Endothelial cell of umbilical vein (primary cell): Measurements from ENCODE around the gene DMD. TPM values are rescaled to one million over a fixed set of nuclear protein-coding genes. Genes with fewer than 3 reads are reported as not detected.

Source experiments
- BruUV-seq: library from RNA; stranded (reverse); fragments of 400-500 nt; replicated peaks from 2 replicates; lab custom pipeline; 2021; lab: Mats Ljungman, UMichigan
- CTCF ChIA-PET: fragments of 300-600, 350-600 bp; sonication (Branson Sonifier 250); formaldehyde crosslinking; loops from one replicate; lab custom pipeline; 2021; ENCODE audit warnings: antibody characterized with exemption, inconsistent platforms; lab: Charles Lee
- POLR2A ChIA-PET: fragments of 300-600, 350-600 bp; sonication (Branson Sonifier 250); formaldehyde crosslinking; loops from one replicate; lab custom pipeline; 2021; ENCODE audit warnings: antibody characterized with exemption, inconsistent platforms; lab: Charles Lee
- DNase-seq: peaks from one replicate; pipeline ENCODE4 v3.0.0-alpha.2; 2011; ENCODE audit warnings: low read depth, low spot score
- FAIRE-seq: peaks from 2 replicates; lab custom pipeline; 2011; peaks lifted over from hg19 to GRCh38; lab: Jason Lieb, UNC
- H2AFZ ChIP-seq: 2 replicates; pipeline ENCODE4 v1.6.0; 2012; ENCODE audit warnings: low read depth, low read length, control low read depth, inconsistent platforms
- H3K27ac ChIP-seq: 2 replicates; pipeline ENCODE4 v1.5.1; 2011; ENCODE audit warnings: low read depth, mild to moderate bottlenecking, control low read depth, low read length, moderate library complexity; ENCODE audit not compliant: insufficient read depth
- H3K27me3 ChIP-seq, 2 experiments: 2 replicates each; pipeline versions ENCODE4 v1.6.0 to v1.6.1; 2011; ENCODE audit warnings: low read length in 2 of 2, mixed read lengths in 1 of 2; ENCODE audit not compliant: control insufficient read depth in 2 of 2, insufficient read depth in 2 of 2
- H3K36me3 ChIP-seq, 2 experiments: 2 replicates in 1 of 2; 3 replicates in 1 of 2; pipeline ENCODE4 v1.5.1; 2011; ENCODE audit warnings: low read length in 2 of 2, mild to moderate bottlenecking in 1 of 2, moderate library complexity in 1 of 2; ENCODE audit not compliant: control insufficient read depth in 2 of 2, insufficient read depth in 2 of 2; ENCODE audit errors: extremely low read depth in 1 of 2
- H3K4me1 ChIP-seq: 3 replicates; pipeline ENCODE4 v1.5.1; 2011; ENCODE audit warnings: mild to moderate bottlenecking, low read length; ENCODE audit not compliant: control insufficient read depth, insufficient read depth; ENCODE audit errors: extremely low read depth
- H3K4me2 ChIP-seq: 2 replicates; pipeline ENCODE4 v1.6.1; 2011; ENCODE audit warnings: low read length, control low read depth, mixed read lengths; ENCODE audit not compliant: insufficient read depth
- H3K4me3 ChIP-seq, 3 experiments: fragments of 200-600 bp in 1 of 3; sonication (generic), shearing (Covaris generic) in 1 of 3; replicated peaks in 1 of 3; 2 replicates each; pipeline ENCODE4 v1.5.1; 2011 to 2016; ENCODE audit warnings: control low read depth in 3 of 3, low read length in 3 of 3, mild to moderate bottlenecking in 2 of 3, inconsistent platforms in 1 of 3, low read depth in 1 of 3, moderate library complexity in 1 of 3; ENCODE audit not compliant: insufficient read depth in 1 of 3
- H3K79me2 ChIP-seq: 2 replicates; pipeline ENCODE4 v1.6.0; 2012; ENCODE audit warnings: low read length, inconsistent platforms; ENCODE audit not compliant: control insufficient read depth, insufficient read depth
- H3K9ac ChIP-seq: replicated peaks from 2 replicates; pipeline ENCODE3; 2011; ENCODE audit warnings: low read length, control low read depth; ENCODE audit not compliant: insufficient read depth; ENCODE audit errors: extremely low read depth
- H3K9me1 ChIP-seq: replicated peaks from 3 replicates; pipeline ENCODE4 v1.6.0; 2011; ENCODE audit warnings: mild to moderate bottlenecking, low read length; ENCODE audit not compliant: control insufficient read depth, insufficient read depth; ENCODE audit errors: extremely low read depth
- H3K9me3 ChIP-seq: replicated peaks from 2 replicates; pipeline ENCODE4 v1.5.1; 2012; ENCODE audit warnings: low read length, inconsistent platforms; ENCODE audit not compliant: control insufficient read depth, insufficient read depth
- H4K20me1 ChIP-seq: replicated peaks from 2 replicates; pipeline ENCODE3; 2011; ENCODE audit warnings: mild to moderate bottlenecking, low read length; ENCODE audit not compliant: control insufficient read depth, insufficient read depth; ENCODE audit errors: extremely low read depth
- CTCF ChIP-seq, 2 donors: IDR thresholded peaks; 1 replicate in 1 of 2; 2 replicates in 1 of 2; pipeline ENCODE4 v1.5.1; 2011; ENCODE audit warnings: low read length in 2 of 2, mild to moderate bottlenecking in 2 of 2, moderate library complexity in 2 of 2, control low read depth in 1 of 2, inconsistent platforms in 1 of 2, low read depth in 1 of 2; ENCODE audit not compliant: insufficient read depth in 1 of 2; ENCODE audit errors: extremely low read depth in 1 of 2
- EZH2 ChIP-seq: IDR thresholded peaks from 2 replicates; pipeline ENCODE4 v1.6.1; 2012; ENCODE audit warnings: borderline replicate concordance, low read depth, mild to moderate bottlenecking, moderate library complexity, low read length, inconsistent platforms; ENCODE audit not compliant: severe bottlenecking
- FOS ChIP-seq: IDR thresholded peaks from 2 replicates; pipeline ENCODE4 v1.6.1; 2011; ENCODE audit warnings: mild to moderate bottlenecking, low read length, moderate library complexity, borderline replicate concordance; ENCODE audit not compliant: insufficient read depth
- GATA2 ChIP-seq: IDR thresholded peaks from 2 replicates; pipeline ENCODE4 v1.7.0; 2011; ENCODE audit warnings: low read depth, mild to moderate bottlenecking, moderate library complexity, mixed read lengths, low read length; ENCODE audit not compliant: insufficient read length, insufficient read depth
- JUN ChIP-seq: IDR thresholded peaks from 2 replicates; pipeline ENCODE4 v1.6.1; 2011; ENCODE audit warnings: borderline replicate concordance, low read depth; ENCODE audit not compliant: insufficient read length, insufficient read depth
- MYC ChIP-seq: IDR thresholded peaks from one replicate; pipeline ENCODE4 v1.6.1; 2011; ENCODE audit warnings: mild to moderate bottlenecking, low read depth, low read length
- POLR2A ChIP-seq: IDR thresholded peaks from 2 replicates; pipeline ENCODE4 v1.6.1; 2012; ENCODE audit warnings: low read depth, mild to moderate bottlenecking, control low read depth, low read length
- POLR2AphosphoS5 ChIP-seq: IDR thresholded peaks from 2 replicates; pipeline ENCODE4 v1.6.1; 2012; ENCODE audit warnings: low read depth, mild to moderate bottlenecking, control low read depth, low read length, moderate library complexity; ENCODE audit not compliant: insufficient read depth
- dilution Hi-C: fragments of 300-500 bp; cut with MboI; formaldehyde crosslinking; loops from one replicate; pipeline ENCODE4 v1.15.0; 2019; ENCODE audit warnings: low sequenced_read_pairs; ENCODE audit not compliant: extremely low pct_ligation_motif_present
- intact Hi-C: fragments of 100-400 bp; cut with micrococcal nuclease; formaldehyde crosslinking; loops from one replicate; pipeline ENCODE4 v1.10.0; 2022
- polyA plus RNA-seq, 4 experiments: library from polyadenylated mRNA; depleted of rRNA in 3 of 4; stranded (reverse) in 3 of 4; unstranded in 1 of 4; fragments of >200 nt; gene quantifications; 2 replicates each; pipeline versions ENCODE4 v1.2.1 to v1.2.3, GENCODE V29; 2011 to 2012; ENCODE audit warnings: missing spikeins in 1 of 4
- total RNA-seq: library from RNA; stranded (reverse); gene quantifications from 2 replicates; pipeline ENCODE4 v1.2.3, GENCODE V29; 2021

DMD gene
- total and polyA plus RNA-seq, 2 donors (not counting 3 experiments of a cell fraction or from before 2014, with no cell fraction given): 7.3 to 9.0 TPM

- Histone ChIP-seq H2AFZ (no peak overlapping the region), H3K27ac (no peak overlapping the region), H3K9me3 (no peaks in the 10 kb centered on the region), H3K27me3 (no peaks in the 10 kb centered on the region), H3K79me2 (no peaks in the 10 kb centered on the region), H4K20me1 (no peaks in the 10 kb centered on the region), H3K36me3 (no peaks in the 10 kb centered on the region), H3K9ac (no peak overlapping the region), H3K4me2 (no peak overlapping the region), H3K9me1 (no peaks in the 10 kb centered on the region), H3K4me1 (no peaks in the 10 kb centered on the region), H3K4me3 (no peak overlapping the region)
- no peak for FAIRE-seq
- intact Hi-C loops: loop anchor here (10.0 kb wide), 1 partner anchor 323 kb away; no protein-coding TSS in a partner anchor
- TF ChIP-seq FOS (no peak), MYC (no peak), POLR2A (no peak), POLR2AphosphoS5 (no peak), JUN (no peak), GATA2 (no peak), CTCF (IDR thresholded peaks at IDR 0.05; ENCODE audit: extremely low read depth in 1 of 2, insufficient read depth in 1 of 2, low read depth in 1 of 2, low read length in 2 of 2) (no peak), EZH2 (no peak)
- dilution Hi-C loops: no loop called here
- BruUV-seq: no TSS peak
- no peak for DNase-seq
- POLR2A ChIA-PET: no interaction called here
- CTCF ChIA-PET: no interaction called here
These were observed 1913.5 kb downstream of the DMD start for GRCh38 chrX:31297881-31298280.
